Ectodermal cell (in vitro differentiated cells): ENCODE data around the gene ECI1.

ENCODE experiments used
- H3K27ac ChIP-seq: 2 replicates; pipeline ENCODE4 v1.7.0; 2013; ENCODE audit warnings: mild to moderate bottlenecking, low read depth, low read length; ENCODE audit not compliant: insufficient read depth, poor library complexity, severe bottlenecking
- H3K27me3 ChIP-seq: 2 replicates; pipeline ENCODE4 v1.7.0; 2013; ENCODE audit warnings: mild to moderate bottlenecking, low read length; ENCODE audit not compliant: insufficient read depth, control insufficient read depth, poor library complexity, severe bottlenecking
- H3K36me3 ChIP-seq: one replicate; pipeline ENCODE4 v1.7.0; 2013; ENCODE audit warnings: low read length; ENCODE audit not compliant: control insufficient read depth, insufficient read depth
- H3K4me1 ChIP-seq: one replicate; pipeline ENCODE4 v1.7.0; 2013; ENCODE audit warnings: low read length; ENCODE audit not compliant: control insufficient read depth, insufficient read depth
- H3K4me3 ChIP-seq: 2 replicates; pipeline ENCODE4 v1.7.0; 2013; ENCODE audit warnings: low read depth, low read length, control low read depth; ENCODE audit not compliant: insufficient read depth
- H3K9me3 ChIP-seq: 2 replicates; pipeline ENCODE4 v1.7.0; 2013; ENCODE audit warnings: mild to moderate bottlenecking, low read length, moderate library complexity; ENCODE audit not compliant: control insufficient read depth
- WGBS, 2 experiments: methylation state at CpG; one replicate each; pipeline ENCODE4 v1.1.7; 2013; ENCODE audit warnings: missing lambda C conversion rate in 2 of 2; 5-methylcytosine and 5-hydroxymethylcytosine counted together

The ECI1 gene

DNA sequence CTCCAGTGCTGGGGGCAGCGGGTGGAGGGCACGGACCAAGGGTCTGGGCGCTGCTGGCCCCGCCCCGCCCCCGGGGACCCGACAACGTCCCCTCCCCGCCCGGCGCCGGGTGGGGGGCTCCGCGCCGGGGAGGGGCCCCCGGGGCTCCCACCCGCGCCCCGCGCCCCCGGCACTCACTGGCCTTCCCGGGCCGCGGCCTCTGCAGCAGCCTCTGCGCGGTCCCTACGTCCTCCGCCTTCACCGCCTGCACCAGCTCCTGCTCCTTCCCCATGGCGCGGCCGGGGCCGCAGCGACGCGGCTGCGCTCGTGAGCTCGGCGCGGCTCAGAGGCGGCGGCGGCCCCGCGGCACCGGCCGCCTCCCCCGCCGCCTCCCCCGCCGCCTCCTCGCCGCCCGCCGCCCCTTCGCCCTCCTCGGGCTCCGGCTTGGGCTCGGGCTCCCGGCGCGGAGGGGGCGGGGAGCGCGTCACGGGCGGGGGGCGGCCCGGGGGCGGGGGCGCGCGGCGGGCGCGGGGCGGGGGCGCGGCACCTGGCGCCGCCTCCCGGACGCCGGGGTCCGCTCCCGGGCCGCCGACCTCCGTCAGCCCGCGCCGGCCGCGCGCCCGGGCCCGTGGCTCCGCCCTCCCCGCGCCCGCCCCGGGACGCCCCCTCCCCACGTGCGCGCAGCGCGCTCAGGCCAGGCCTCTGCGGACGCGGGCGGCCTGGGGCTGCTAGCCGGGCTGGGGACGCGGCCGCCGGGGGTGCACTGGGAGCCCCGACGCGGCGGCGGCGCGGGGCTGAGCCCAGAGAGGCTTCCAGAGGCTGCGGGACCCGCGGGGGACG lies 55.0 kb downstream of the ECI1 start, which contains the start of gene CASKIN1:
Gene CASKIN1, minus strand, starts transcription at position 444 of the 819 bp plus-strand sequence. Its CDS starts 173 bp downstream, at position 271.
- H3K27me3 ChIP-seq: peaks cover 60% of the 10 kb centered on the region
- H3K9me3 ChIP-seq: no peaks in the 10 kb centered on the region
- 0 to 1% methylated on average over 129 of the region's 129 CpGs for WGBS, 2 experiments
- peak within 1 kb of the TSS; percentile 52 for H3K4me3 ChIP-seq
- H3K4me1 ChIP-seq: peaks cover 10% of the 10 kb centered on the region
- no peaks in the 10 kb centered on the region for H3K36me3 ChIP-seq
- no peak within 1 kb of the TSS for H3K27ac ChIP-seq

DNA sequence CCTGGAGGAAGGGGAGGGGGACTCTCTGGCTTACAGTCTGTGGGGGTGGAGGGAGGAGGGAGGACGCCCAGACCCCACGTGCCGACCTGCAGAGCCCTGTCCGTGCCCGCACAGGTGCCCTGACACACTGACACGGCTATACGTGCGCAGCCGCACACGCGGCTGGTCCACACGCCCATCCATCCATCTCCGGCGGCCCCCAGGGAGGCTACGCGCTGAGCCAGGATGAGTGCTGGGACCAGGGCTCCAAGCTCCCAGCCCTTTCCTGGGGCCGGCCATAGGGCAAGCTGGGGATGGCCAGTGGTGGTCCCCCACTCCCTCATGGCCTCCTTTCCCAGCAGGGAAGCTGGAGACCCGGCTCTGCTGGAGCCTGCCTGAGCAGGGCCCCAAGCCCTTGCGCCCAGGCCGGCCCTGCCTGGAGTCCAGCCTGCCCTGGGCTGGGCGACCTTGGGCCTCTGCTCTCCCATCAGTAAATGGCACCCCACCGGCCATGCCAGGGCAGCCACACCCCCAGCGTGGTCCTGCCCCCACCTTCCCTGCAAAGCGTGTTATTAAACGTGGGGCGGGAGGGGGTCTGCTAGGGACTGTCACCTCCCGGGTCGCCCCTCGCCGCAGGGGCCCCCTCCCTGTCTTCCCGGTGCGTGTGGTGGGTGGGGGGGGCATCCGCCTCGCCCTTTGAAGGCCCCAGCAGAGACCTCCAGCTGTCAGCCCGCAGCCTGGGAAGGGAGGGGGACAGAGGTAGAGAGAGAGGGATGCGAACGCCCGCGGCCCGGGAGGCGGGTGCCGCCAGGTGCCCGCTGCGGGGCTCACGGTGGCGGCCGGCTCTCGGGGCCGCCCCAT lies 55.8 kb downstream of the ECI1 start:
- Histone ChIP-seq H3K4me1 (peaks cover 10% of the 10 kb centered on the region), H3K36me3 (no peaks in the 10 kb centered on the region), H3K9me3 (no peaks in the 10 kb centered on the region), H3K27ac (no peak overlapping the region), H3K27me3 (peaks cover 58% of the 10 kb centered on the region), H3K4me3 (peak overlapping the region; percentile 52)
- WGBS, 2 experiments: 3% methylated on average over 49 of the region's 49 CpGs

DNA sequence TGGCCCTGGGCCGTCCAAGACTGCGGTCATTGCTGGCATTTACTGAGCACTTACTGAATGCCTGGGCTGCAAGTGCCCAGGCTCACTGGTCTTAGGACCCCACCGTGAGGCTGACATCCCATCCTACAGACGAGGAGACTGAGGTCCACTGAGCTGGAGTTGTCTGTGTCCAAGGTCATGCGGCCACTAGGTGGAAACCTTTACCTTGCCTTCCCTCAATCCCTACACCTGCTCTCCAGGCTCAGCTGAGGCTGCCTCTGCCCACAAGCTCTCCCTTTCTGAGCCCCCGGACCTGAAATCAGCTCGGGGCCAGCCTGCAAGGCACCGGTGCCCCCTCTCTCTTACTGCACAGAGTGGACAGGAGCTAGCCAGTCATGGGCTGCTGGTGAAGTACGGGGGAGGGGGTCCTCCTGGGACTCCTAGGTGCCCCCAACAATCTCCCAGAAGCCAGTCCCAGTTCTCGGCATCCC lies 56.5 kb downstream of the ECI1 start:
- peaks cover 52% of the 10 kb centered on the region for H3K27me3 ChIP-seq
- no peaks in the 10 kb centered on the region for H3K36me3 ChIP-seq
- H3K9me3 ChIP-seq: no peaks in the 10 kb centered on the region
- 16 to 20% methylated on average over 10 of the region's 10 CpGs for WGBS, 2 experiments
- no peak overlapping the region for H3K4me3 ChIP-seq
- H3K4me1 ChIP-seq: peaks cover 10% of the 10 kb centered on the region
- no peak overlapping the region for H3K27ac ChIP-seq

DNA sequence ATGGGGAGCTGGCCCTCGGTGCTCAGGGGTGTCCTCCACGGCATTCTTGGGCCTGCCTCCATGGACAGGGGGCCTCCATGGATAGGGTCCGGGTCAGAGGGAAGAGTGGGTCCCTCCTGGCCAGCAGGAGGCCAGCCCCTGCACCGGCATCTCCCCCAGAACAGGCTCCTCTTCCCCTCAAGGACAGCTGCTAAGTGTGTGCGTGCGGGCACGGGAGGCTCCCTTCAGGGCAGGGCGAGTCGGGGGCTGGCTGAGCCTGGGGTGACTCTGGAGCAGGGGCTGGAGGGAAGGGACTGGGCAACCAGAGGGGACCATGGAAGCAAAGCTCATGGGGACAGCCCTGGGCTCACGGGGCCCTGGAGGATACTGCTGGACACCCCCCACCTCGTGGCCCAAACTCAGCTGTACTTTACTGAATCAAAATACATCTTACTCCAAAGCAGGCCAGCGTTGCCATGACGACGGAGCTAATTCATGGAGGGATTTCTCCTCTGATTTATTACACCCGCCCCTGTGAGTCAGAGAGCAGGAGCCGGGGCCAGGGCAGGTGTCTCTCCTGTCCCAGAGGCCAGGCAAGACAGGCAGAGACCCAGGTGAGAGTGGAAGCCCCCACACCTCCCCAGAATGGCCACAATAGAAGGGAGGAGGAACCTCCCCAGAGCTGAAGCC lies 57.1 kb downstream of the ECI1 start:
- WGBS, 2 experiments: 81% methylated on average over 16 of the region's 16 CpGs
- Histone ChIP-seq H3K9me3 (no peaks in the 10 kb centered on the region), H3K27ac (no peak overlapping the region), H3K36me3 (no peaks in the 10 kb centered on the region), H3K4me1 (peaks cover 10% of the 10 kb centered on the region), H3K27me3 (peaks cover 46% of the 10 kb centered on the region), H3K4me3 (no peak overlapping the region)

DNA sequence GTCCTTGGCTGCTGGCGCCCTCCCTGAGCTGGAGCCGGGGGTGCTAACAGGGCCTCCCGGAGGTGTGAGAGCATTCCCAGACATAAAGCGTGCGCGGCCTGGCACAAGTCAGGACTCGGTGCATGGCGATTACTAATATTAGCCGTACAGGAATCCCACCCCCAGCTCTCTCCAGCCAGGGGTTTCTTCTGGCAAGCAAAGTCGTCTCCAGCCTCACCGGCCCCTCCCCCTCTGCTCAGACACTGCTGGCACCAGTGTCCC lies 60.0 kb downstream of the ECI1 start:
- no peaks in the 10 kb centered on the region for H3K36me3 ChIP-seq
- H3K27me3 ChIP-seq: peaks cover 19% of the 10 kb centered on the region
- peaks cover 10% of the 10 kb centered on the region for H3K4me1 ChIP-seq
- 90 to 93% methylated on average over 11 of the region's 11 CpGs for WGBS, 2 experiments
- H3K27ac ChIP-seq: no peak overlapping the region
- H3K4me3 ChIP-seq: no peak overlapping the region
- no peaks in the 10 kb centered on the region for H3K9me3 ChIP-seq

DNA sequence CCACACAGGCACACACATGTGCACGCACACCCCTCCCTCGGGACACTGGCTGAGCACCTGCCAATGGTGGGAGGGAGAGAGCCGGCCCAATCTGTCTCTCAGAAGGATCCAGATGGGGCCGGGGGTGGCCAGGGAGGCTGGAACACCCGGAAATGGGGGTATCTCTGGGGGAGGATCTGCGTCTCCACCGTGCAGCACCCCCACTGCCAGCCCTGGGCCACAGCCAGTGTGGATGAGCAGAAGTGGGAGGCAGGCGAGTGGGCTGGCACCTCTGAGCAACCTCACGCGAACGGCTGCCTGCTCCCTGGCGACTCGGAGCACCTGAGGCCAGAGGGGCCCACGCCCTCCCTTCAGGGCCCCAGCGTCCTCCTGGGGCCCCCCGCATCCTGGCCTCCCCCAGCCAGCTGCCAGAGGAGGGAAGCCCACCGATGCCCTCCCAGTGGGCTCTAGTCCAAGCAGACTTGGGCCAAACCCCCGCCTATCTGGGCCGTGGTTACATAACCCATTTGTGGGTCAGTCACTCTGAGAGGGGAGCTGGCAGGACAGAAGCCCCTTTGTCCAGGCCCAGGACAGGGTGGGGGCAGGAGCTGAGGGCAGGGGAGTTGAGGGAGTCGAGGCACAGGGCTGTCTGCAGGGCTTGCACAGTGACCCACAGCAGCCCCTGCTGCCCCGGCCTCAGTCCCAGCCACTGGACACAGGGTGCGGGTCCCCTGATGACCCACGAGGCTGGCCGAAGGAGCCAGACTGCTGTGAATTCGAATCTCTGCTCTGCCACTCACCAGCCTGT lies 60.5 kb downstream of the ECI1 start:
- Histone ChIP-seq H3K36me3 (no peaks in the 10 kb centered on the region), H3K4me1 (peaks cover 10% of the 10 kb centered on the region), H3K4me3 (no peak overlapping the region), H3K27me3 (peaks cover 15% of the 10 kb centered on the region), H3K27ac (no peak overlapping the region), H3K9me3 (no peaks in the 10 kb centered on the region)
- WGBS, 2 experiments: 93 to 94% methylated on average over 25 of the region's 25 CpGs

DNA sequence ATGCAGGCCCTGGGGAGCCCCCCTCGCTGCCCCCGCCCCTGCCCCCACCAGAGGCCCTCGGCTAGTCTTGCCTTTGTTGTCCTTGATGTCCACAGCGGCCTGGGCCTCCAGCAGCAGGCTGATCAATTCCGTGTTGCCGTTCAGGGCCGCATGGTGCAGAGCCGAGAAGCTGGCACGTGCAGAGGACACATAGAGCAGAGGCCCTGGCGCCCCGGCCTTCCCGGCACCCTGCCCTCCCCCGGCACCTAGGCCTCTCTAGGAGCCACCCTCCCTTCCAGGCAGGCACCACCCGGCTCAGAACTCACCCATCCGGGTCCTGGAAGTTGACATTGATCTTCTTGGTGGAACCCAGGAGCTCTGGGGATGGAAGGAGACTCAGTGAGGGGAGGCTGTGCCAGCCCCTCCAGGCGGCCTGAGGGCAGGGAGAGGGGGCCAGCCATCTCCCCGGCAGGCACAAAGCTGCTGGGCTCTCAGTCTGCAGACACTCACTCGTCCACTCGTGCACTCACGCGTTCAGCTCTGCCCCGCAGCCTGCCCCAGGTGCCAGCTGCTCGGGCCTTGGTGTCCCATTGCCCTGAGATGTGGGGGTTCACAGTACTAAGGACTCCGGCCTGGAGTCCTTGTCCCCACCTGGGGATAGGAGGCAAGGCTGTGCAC lies 61.3 kb downstream of the ECI1 start:
- Histone ChIP-seq H3K27ac (no peak overlapping the region), H3K36me3 (no peaks in the 10 kb centered on the region), H3K27me3 (peaks cover 8% of the 10 kb centered on the region), H3K9me3 (no peaks in the 10 kb centered on the region), H3K4me1 (peaks cover 3% of the 10 kb centered on the region), H3K4me3 (no peak overlapping the region)
- whole genome bisulfite sequencing, 2 experiments: 90 to 92% methylated on average over 24 of the region's 24 CpGs
